Nephron progenitor cell (in vitro differentiated cells): Measurements from ENCODE around the gene CCL21.

Source experiments
- DNase-seq: peaks from one replicate; pipeline ENCODE4 v3.0.0; 2021
- H3K27ac Mint-ChIP-seq: 2 replicates; pipeline ENCODE4 v1.8.0; 2021; ENCODE audit warnings: mild to moderate bottlenecking, moderate library complexity, mixed read lengths
- H3K27me3 Mint-ChIP-seq: 2 replicates; pipeline ENCODE4 v1.8.0; 2021; ENCODE audit warnings: mild to moderate bottlenecking, low read depth, mixed read lengths; ENCODE audit not compliant: poor library complexity
- H3K36me3 Mint-ChIP-seq: 2 replicates; pipeline ENCODE4 v1.8.0; 2021; ENCODE audit warnings: low read depth, mixed read lengths
- H3K4me1 Mint-ChIP-seq: 2 replicates; pipeline ENCODE4 v1.8.0; 2021; ENCODE audit warnings: mixed read lengths
- H3K4me3 Mint-ChIP-seq: 2 replicates; pipeline ENCODE4 v1.8.0; 2021; ENCODE audit warnings: mild to moderate bottlenecking, moderate library complexity, mixed read lengths
- H3K9me3 Mint-ChIP-seq: 2 replicates; pipeline ENCODE4 v1.8.0; 2021; ENCODE audit warnings: mild to moderate bottlenecking, moderate library complexity, mixed read lengths
- CTCF ChIP-seq: fragments of 200-600 bp; sonication (generic); IDR thresholded peaks from 2 replicates; pipeline ENCODE4 v1.5.0; 2021; ENCODE audit warnings: antibody characterized with exemption

CCL21 gene

GRCh38 chr9:34689512-34689911 is 20.4 kb downstream of the CCL21 start:
- Mint-ChIP-seq H3K4me3 (no peak overlapping the region), H3K36me3 (peaks cover 12% of the 10 kb centered on the region), H3K27ac (peak overlapping the region; percentile 14), H3K27me3 (peaks cover 2% of the 10 kb centered on the region), H3K4me1 (peaks cover 49% of the 10 kb centered on the region), H3K9me3 (peaks cover 4% of the 10 kb centered on the region)
- no peak for TF ChIP-seq CTCF
- DNase-seq: no peak

GRCh38 chr9:34689116-34689470 is 20.8 kb downstream of the CCL21 start:
- peaks cover 15% of the 10 kb centered on the region for H3K36me3 Mint-ChIP-seq
- TF ChIP-seq CTCF: no peak
- no peak for DNase-seq
- H3K27me3 Mint-ChIP-seq: no peaks in the 10 kb centered on the region
- peaks cover 49% of the 10 kb centered on the region for H3K4me1 Mint-ChIP-seq
- H3K27ac Mint-ChIP-seq: peak overlapping the region; percentile 14
- H3K4me3 Mint-ChIP-seq: no peak overlapping the region
- H3K9me3 Mint-ChIP-seq: peaks cover 4% of the 10 kb centered on the region

- Mint-ChIP-seq H3K4me3 (peak overlapping the region; percentile 4), H3K27ac (peak overlapping the region; percentile 85), H3K36me3 (peaks cover 17% of the 10 kb centered on the region), H3K27me3 (no peaks in the 10 kb centered on the region), H3K9me3 (peaks cover 2% of the 10 kb centered on the region), H3K4me1 (peaks cover 49% of the 10 kb centered on the region)
- TF ChIP-seq CTCF: no peak
- no peak for DNase-seq
Observed at GRCh38 chr9:34688329-34689115, 21.4 kb downstream of the CCL21 start.

GRCh38 chr9:34687276-34688030 is 22.5 kb downstream of the CCL21 start:
- H3K9me3 Mint-ChIP-seq: no peaks in the 10 kb centered on the region
- peaks cover 17% of the 10 kb centered on the region for H3K36me3 Mint-ChIP-seq
- TF ChIP-seq CTCF: no peak
- H3K27me3 Mint-ChIP-seq: no peaks in the 10 kb centered on the region
- no peak overlapping the region for H3K4me3 Mint-ChIP-seq
- H3K4me1 Mint-ChIP-seq: peaks cover 49% of the 10 kb centered on the region
- DNase-seq: no peak
- peak overlapping the region; percentile 30 for H3K27ac Mint-ChIP-seq

GRCh38 chr9:34686732-34687131 is 23.2 kb downstream of the CCL21 start:
- H3K4me1 Mint-ChIP-seq: peaks cover 49% of the 10 kb centered on the region
- TF ChIP-seq CTCF: no peak

More at GRCh38 chr9:34686732-34687131, 23.2 kb downstream of the CCL21 start:
- peaks cover 23% of the 10 kb centered on the region for H3K36me3 Mint-ChIP-seq
- no peak for DNase-seq
- H3K9me3 Mint-ChIP-seq: no peaks in the 10 kb centered on the region
- no peak overlapping the region for H3K4me3 Mint-ChIP-seq
- peak overlapping the region; percentile 14 for H3K27ac Mint-ChIP-seq
- H3K27me3 Mint-ChIP-seq: peaks cover under 1% of the 10 kb centered on the region
